Measurements from ENCODE around the gene PPP1R37. TPM values are rescaled to one million over a fixed set of nuclear protein-coding genes. Genes with fewer than 3 reads are reported as not detected.

PPP1R37 gene
- total and polyA plus RNA-seq, 4 donors, result 1.8 to 10.4 (median 9.3) TPM

DNA sequence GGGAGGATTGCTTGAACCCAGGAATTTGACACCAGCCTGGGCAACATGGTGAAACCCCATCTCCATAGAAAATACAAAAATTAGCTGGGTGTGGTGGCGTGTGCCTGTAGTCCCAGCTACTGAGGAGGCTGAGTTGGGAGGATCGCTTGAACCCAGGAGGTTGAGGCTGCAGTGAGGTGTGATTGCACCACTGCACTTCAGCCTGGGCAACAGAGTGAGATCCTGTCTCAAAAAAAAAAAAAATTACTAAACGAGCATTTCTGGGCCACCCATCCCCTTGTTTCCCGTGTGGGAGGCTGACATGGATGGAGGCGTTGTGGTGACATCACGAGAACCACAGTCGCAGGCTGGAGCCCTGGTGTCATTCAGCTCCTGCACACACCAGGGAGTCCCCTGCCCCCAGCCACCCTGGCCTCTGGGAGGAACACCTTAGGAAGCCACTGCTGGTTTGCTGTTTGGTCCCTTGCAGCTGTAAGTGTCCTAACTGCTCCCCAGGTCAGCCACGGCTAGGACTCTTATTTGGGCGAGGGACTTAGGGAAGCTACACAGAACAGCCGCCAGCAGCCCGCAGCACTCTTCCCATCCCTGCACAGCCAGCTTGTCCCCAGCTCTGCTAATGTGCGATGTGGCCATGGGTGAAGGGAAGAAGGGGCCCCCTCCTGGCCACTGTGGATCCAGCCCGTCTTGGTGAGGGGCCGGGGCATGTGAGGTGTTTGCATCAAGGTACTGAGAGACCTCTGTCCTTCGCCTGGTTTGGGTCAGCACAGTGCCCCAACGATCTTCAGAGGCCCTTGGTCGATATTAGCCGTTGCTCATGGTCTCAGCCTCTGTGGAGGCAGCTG, 55.1 kb downstream of the PPP1R37 start:
- Histone ChIP-seq H3K9ac (ENCODE audit: low read depth in 1 of 2, low read length in 2 of 2) (no peak overlapping the region), H3K27ac (ENCODE audit: low read depth in 1 of 2, low read length in 2 of 2) (no peak overlapping the region), H3K9me3 (ENCODE audit: control insufficient read depth in 4 of 4, low read length in 3 of 4) (no peaks in the 10 kb centered on the region), H3K4me3 (ENCODE audit: low read depth in 1 of 3, low read length in 3 of 3) (no peak overlapping the region), H3K27me3 (ENCODE audit: control insufficient read depth in 4 of 4, insufficient read depth in 4 of 4, low read length in 3 of 4) (peaks cover 0 to 8% (median under 1%) of the 10 kb centered on the region in 4 donors), H3K36me3 (ENCODE audit: control insufficient read depth in 4 of 4, insufficient read depth in 3 of 4, low read depth in 1 of 4, low read length in 3 of 4) (peaks cover 0 to 10% (median 1%) of the 10 kb centered on the region in 4 donors), H3K4me1 (ENCODE audit: control insufficient read depth in 4 of 4, insufficient read depth in 4 of 4, low read length in 3 of 4) (peaks cover 0 to 13% (median 10%) of the 10 kb centered on the region in 4 donors)
- WGBS, result 90% methylated on average over 18 of the region's 18 CpGs
- TF ChIP-seq YY1 (IDR thresholded peaks at IDR 0.05) (no peak), EGR1 (IDR thresholded peaks at IDR 0.05; ENCODE audit: low read depth in 2 of 2) (no peak), MAX (IDR thresholded peaks at IDR 0.05) (no peak), TAF1 (conservative IDR thresholded peaks at IDR 0.05) (no peak), ATF3 (IDR thresholded peaks at IDR 0.05) (no peak), RAD21 (IDR thresholded peaks at IDR 0.05) (no peak), ZBTB33 (IDR thresholded peaks at IDR 0.05) (no peak)
- no peak for DNase-seq (ENCODE audit: low spot score)

GRCh38 chr19:45149129-45149528, 56.1 kb downstream of the PPP1R37 start:
- no peak overlapping the region for H3K9ac ChIP-seq (ENCODE audit: low read depth in 1 of 2, low read length in 2 of 2)
- peaks cover 3 to 24% (median 19%) of the 10 kb centered on the region in 4 donors for H3K4me1 ChIP-seq (ENCODE audit: control insufficient read depth in 4 of 4, insufficient read depth in 4 of 4, low read length in 3 of 4)
- TF ChIP-seq YY1 (IDR thresholded peaks at IDR 0.05) (no peak), GABPA (IDR thresholded peaks at IDR 0.05 in 1 of 2, conservative IDR thresholded peaks at IDR 0.05 in 1 of 2) (no peak), JUND (IDR thresholded peaks at IDR 0.05) (no peak), EGR1 (IDR thresholded peaks at IDR 0.05; ENCODE audit: low read depth in 2 of 2) (no peak), FOXA2 (IDR thresholded peaks at IDR 0.05) (no peak), RXRA (IDR thresholded peaks at IDR 0.05) (no peak)
- H3K36me3 ChIP-seq (ENCODE audit: control insufficient read depth in 4 of 4, insufficient read depth in 3 of 4, low read depth in 1 of 4, low read length in 3 of 4), result peaks cover 0 to 10% (median 1%) of the 10 kb centered on the region in 4 donors
- 91% methylated on average over 9 of the region's 9 CpGs for WGBS
- no peak overlapping the region for H3K4me3 ChIP-seq (ENCODE audit: low read depth in 1 of 3, low read length in 3 of 3)
- peaks cover 0 to 8% (median 4%) of the 10 kb centered on the region in 4 donors for H3K27me3 ChIP-seq (ENCODE audit: control insufficient read depth in 4 of 4, insufficient read depth in 4 of 4, low read length in 3 of 4)
- no peak for DNase-seq (ENCODE audit: low spot score)
- H3K27ac ChIP-seq (ENCODE audit: low read depth in 1 of 2, low read length in 2 of 2), result no peak overlapping the region
- H3K9me3 ChIP-seq (ENCODE audit: control insufficient read depth in 4 of 4, low read length in 3 of 4), result no peaks in the 10 kb centered on the region

- H3K9ac ChIP-seq (ENCODE audit: low read depth in 1 of 2, low read length in 2 of 2), result no peak overlapping the region
- peaks cover 0 to 6% (median 1%) of the 10 kb centered on the region in 4 donors for H3K36me3 ChIP-seq (ENCODE audit: control insufficient read depth in 4 of 4, insufficient read depth in 3 of 4, low read depth in 1 of 4, low read length in 3 of 4)
- no peak for TF ChIP-seq GABPA (IDR thresholded peaks at IDR 0.05 in 1 of 2, conservative IDR thresholded peaks at IDR 0.05 in 1 of 2)
- TF ChIP-seq, protein P1, sequence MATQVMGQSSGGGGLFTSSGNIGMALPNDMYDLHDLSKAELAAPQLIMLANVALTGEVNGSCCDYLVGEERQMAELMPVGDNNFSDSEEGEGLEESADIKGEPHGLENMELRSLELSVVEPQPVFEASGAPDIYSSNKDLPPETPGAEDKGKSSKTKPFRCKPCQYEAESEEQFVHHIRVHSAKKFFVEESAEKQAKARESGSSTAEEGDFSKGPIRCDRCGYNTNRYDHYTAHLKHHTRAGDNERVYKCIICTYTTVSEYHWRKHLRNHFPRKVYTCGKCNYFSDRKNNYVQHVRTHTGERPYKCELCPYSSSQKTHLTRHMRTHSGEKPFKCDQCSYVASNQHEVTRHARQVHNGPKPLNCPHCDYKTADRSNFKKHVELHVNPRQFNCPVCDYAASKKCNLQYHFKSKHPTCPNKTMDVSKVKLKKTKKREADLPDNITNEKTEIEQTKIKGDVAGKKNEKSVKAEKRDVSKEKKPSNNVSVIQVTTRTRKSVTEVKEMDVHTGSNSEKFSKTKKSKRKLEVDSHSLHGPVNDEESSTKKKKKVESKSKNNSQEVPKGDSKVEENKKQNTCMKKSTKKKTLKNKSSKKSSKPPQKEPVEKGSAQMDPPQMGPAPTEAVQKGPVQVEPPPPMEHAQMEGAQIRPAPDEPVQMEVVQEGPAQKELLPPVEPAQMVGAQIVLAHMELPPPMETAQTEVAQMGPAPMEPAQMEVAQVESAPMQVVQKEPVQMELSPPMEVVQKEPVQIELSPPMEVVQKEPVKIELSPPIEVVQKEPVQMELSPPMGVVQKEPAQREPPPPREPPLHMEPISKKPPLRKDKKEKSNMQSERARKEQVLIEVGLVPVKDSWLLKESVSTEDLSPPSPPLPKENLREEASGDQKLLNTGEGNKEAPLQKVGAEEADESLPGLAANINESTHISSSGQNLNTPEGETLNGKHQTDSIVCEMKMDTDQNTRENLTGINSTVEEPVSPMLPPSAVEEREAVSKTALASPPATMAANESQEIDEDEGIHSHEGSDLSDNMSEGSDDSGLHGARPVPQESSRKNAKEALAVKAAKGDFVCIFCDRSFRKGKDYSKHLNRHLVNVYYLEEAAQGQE (IDR thresholded peaks at IDR 0.05), result no peak
- no peak for TF ChIP-seq ATF3 (IDR thresholded peaks at IDR 0.05)
- TF ChIP-seq HNF4A (conservative IDR thresholded peaks at IDR 0.05), result no peak
- TF ChIP-seq TAF1 (conservative IDR thresholded peaks at IDR 0.05), result no peak
- TF ChIP-seq NR2F2 (IDR thresholded peaks at IDR 0.05), result no peak
- TF ChIP-seq RAD21 (IDR thresholded peaks at IDR 0.05), result no peak
- 94% methylated on average over 4 of the region's 4 CpGs for WGBS
- no peak overlapping the region for H3K27ac ChIP-seq (ENCODE audit: low read depth in 1 of 2, low read length in 2 of 2)
- no peak for DNase-seq (ENCODE audit: low spot score)
- H3K4me3 ChIP-seq (ENCODE audit: low read depth in 1 of 3, low read length in 3 of 3), result no peak overlapping the region
- peaks cover 3 to 24% (median 19%) of the 10 kb centered on the region in 4 donors for H3K4me1 ChIP-seq (ENCODE audit: control insufficient read depth in 4 of 4, insufficient read depth in 4 of 4, low read length in 3 of 4)
- H3K27me3 ChIP-seq (ENCODE audit: control insufficient read depth in 4 of 4, insufficient read depth in 4 of 4, low read length in 3 of 4), result peaks cover 0 to 8% (median 6%) of the 10 kb centered on the region in 4 donors
- H3K9me3 ChIP-seq (ENCODE audit: control insufficient read depth in 4 of 4, low read length in 3 of 4), result no peaks in the 10 kb centered on the region
Measured at GRCh38 chr19:45150180-45150579, 57.2 kb downstream of the PPP1R37 start.
